ENCODE data around the gene ZNF529.

- TF ChIP-seq CTCF (IDR thresholded peaks at IDR 0.05): no peak
- TF ChIP-seq POLR2A (IDR thresholded peaks at IDR 0.05): no peak
These were observed 76.1 kb downstream of the ZNF529 start for GRCh38 chr19:36497001-36497400.

Measured in body of pancreas (tissue), 4 donors.